ENCODE measurements around the gene MRPL46. TPM values are rescaled to one million over a fixed set of nuclear protein-coding genes. Genes with fewer than 3 reads are reported as not detected.

The MRPL46 gene
- total RNA-seq, 1 experiment from 2014 or later: 23.0 TPM

GRCh38 chr15:88463870-88464532 is 3.2 kb downstream of the MRPL46 start:
- Histone ChIP-seq H3K4me2 (ENCODE audit: low read depth, low read length, poor library complexity, severe bottlenecking) (no peak overlapping the region), H4K20me1 (ENCODE audit: insufficient read depth, low read depth, low read length) (no peaks in the 10 kb centered on the region), H3K36me3 (ENCODE audit: insufficient read depth, low read length) (peaks cover 30% of the 10 kb centered on the region; the same call in 1 of the 2 replicates), H3K4me3 (ENCODE audit: low read length) (no peak overlapping the region), H3K27me3 (ENCODE audit: low read length) (no peaks in the 10 kb centered on the region), H2AFZ (ENCODE audit: low read length) (no peak overlapping the region), H3K79me2 (ENCODE audit: low read length) (peaks cover 42% of the 10 kb centered on the region), H3K27ac (ENCODE audit: low read length) (no peak overlapping the region), H3K9me2 (replicated peaks; ENCODE audit: insufficient read depth, low read length) (no peaks in the 10 kb centered on the region), H3K4me1 (ENCODE audit: low read length) (peaks cover 22% of the 10 kb centered on the region), H3K9ac (ENCODE audit: low read length) (no peak overlapping the region), H3K9me3 (ENCODE audit: low read length) (no peaks in the 10 kb centered on the region)
- DNase-seq: no peak

DNA sequence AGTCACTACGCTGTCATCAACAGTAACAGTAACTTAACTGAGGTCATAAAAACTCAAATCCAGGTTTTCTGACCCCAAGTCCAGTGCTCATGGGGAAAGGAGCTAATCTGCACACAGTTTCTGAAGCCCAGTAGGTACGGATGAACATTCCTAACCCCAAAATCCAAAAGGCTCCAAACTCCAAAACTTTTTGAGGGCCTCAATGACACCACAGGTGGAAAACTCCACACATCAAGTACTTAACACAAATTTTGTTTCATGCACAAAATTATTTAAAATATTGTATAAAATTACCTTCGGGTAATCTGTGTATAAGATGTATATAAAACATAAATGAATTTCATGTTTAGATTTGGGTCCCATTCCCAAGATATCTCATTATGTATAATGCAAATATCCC is 10.5 kb downstream of the MRPL46 start:
- H3K36me3 ChIP-seq (ENCODE audit: insufficient read depth, low read length): peaks cover 13% of the 10 kb centered on the region; the same call in 1 of the 2 replicates
- H4K20me1 ChIP-seq (ENCODE audit: insufficient read depth, low read depth, low read length): 0 out of 2 replicates have a peak, but pooled peaks cover 4% of the 10 kb centered on the region
- no peak for DNase-seq

GRCh38 chr15:88454867-88455810 is 12.0 kb downstream of the MRPL46 start:
- peak; percentile 87 for DNase-seq
- Histone ChIP-seq H3K9me3 (ENCODE audit: low read length) (no peaks in the 10 kb centered on the region), H3K9me2 (replicated peaks; ENCODE audit: insufficient read depth, low read length) (no peaks in the 10 kb centered on the region), H3K27me3 (ENCODE audit: low read length) (no peaks in the 10 kb centered on the region), H2AFZ (ENCODE audit: low read length) (no peak overlapping the region), H3K4me2 (ENCODE audit: low read depth, low read length, poor library complexity, severe bottlenecking) (no peak overlapping the region), H3K9ac (ENCODE audit: low read length) (no peak overlapping the region), H4K20me1 (ENCODE audit: insufficient read depth, low read depth, low read length) (0 out of 2 replicates have a peak, but pooled peaks cover 4% of the 10 kb centered on the region), H3K4me1 (ENCODE audit: low read length) (no peaks in the 10 kb centered on the region), H3K27ac (ENCODE audit: low read length) (no peak overlapping the region), H3K36me3 (ENCODE audit: insufficient read depth, low read length) (peaks cover 6% of the 10 kb centered on the region; the same call in 1 of the 2 replicates), H3K4me3 (ENCODE audit: low read length) (no peak overlapping the region), H3K79me2 (ENCODE audit: low read length) (no peaks in the 10 kb centered on the region)

More for the DNA sequence above, 10.5 kb downstream of the MRPL46 start:
- Histone ChIP-seq H3K79me2 (ENCODE audit: low read length) (no peaks in the 10 kb centered on the region), H3K9ac (ENCODE audit: low read length) (no peak overlapping the region), H3K4me1 (ENCODE audit: low read length) (no peaks in the 10 kb centered on the region), H3K27me3 (ENCODE audit: low read length) (no peaks in the 10 kb centered on the region), H2AFZ (ENCODE audit: low read length) (no peak overlapping the region), H3K4me2 (ENCODE audit: low read depth, low read length, poor library complexity, severe bottlenecking) (no peak overlapping the region), H3K9me3 (ENCODE audit: low read length) (no peaks in the 10 kb centered on the region), H3K9me2 (replicated peaks; ENCODE audit: insufficient read depth, low read length) (no peaks in the 10 kb centered on the region), H3K27ac (ENCODE audit: low read length) (no peak overlapping the region), H3K4me3 (ENCODE audit: low read length) (no peak overlapping the region)

- H3K9me3 ChIP-seq (ENCODE audit: low read length): no peaks in the 10 kb centered on the region
- no peaks in the 10 kb centered on the region for H3K79me2 ChIP-seq (ENCODE audit: low read length)
- no peaks in the 10 kb centered on the region for H3K27me3 ChIP-seq (ENCODE audit: low read length)
- DNase-seq: no peak
- no peak overlapping the region for H2AFZ ChIP-seq (ENCODE audit: low read length)
- no peaks in the 10 kb centered on the region; the same call in 1 of the 2 replicates for H3K36me3 ChIP-seq (ENCODE audit: insufficient read depth, low read length)
- H3K9me2 ChIP-seq (replicated peaks; ENCODE audit: insufficient read depth, low read length): no peaks in the 10 kb centered on the region
- no peak overlapping the region for H3K27ac ChIP-seq (ENCODE audit: low read length)
- 0 out of 2 replicates have a peak, but pooled peaks cover 4% of the 10 kb centered on the region for H4K20me1 ChIP-seq (ENCODE audit: insufficient read depth, low read depth, low read length)
- no peak overlapping the region for H3K4me3 ChIP-seq (ENCODE audit: low read length)
- no peak overlapping the region for H3K9ac ChIP-seq (ENCODE audit: low read length)
- H3K4me2 ChIP-seq (ENCODE audit: low read depth, low read length, poor library complexity, severe bottlenecking): no peak overlapping the region
- H3K4me1 ChIP-seq (ENCODE audit: low read length): peaks cover 8% of the 10 kb centered on the region
Observed at GRCh38 chr15:88454236-88454635, 13.0 kb downstream of the MRPL46 start.

- H3K9ac ChIP-seq (ENCODE audit: low read length): no peak overlapping the region
- no peaks in the 10 kb centered on the region; the same call in 1 of the 2 replicates for H3K36me3 ChIP-seq (ENCODE audit: insufficient read depth, low read length)
- H4K20me1 ChIP-seq (ENCODE audit: insufficient read depth, low read depth, low read length): 0 out of 2 replicates have a peak, but pooled peaks cover 4% of the 10 kb centered on the region
- H3K4me2 ChIP-seq (ENCODE audit: low read depth, low read length, poor library complexity, severe bottlenecking): no peak overlapping the region
- no peak overlapping the region for H3K4me3 ChIP-seq (ENCODE audit: low read length)
- no peaks in the 10 kb centered on the region for H3K9me2 ChIP-seq (replicated peaks; ENCODE audit: insufficient read depth, low read length)
- no peak overlapping the region for H3K27ac ChIP-seq (ENCODE audit: low read length)
- peaks cover 9% of the 10 kb centered on the region for H3K4me1 ChIP-seq (ENCODE audit: low read length)
- no peaks in the 10 kb centered on the region for H3K79me2 ChIP-seq (ENCODE audit: low read length)
- no peaks in the 10 kb centered on the region for H3K27me3 ChIP-seq (ENCODE audit: low read length)
- no peak for DNase-seq
- no peaks in the 10 kb centered on the region for H3K9me3 ChIP-seq (ENCODE audit: low read length)
- H2AFZ ChIP-seq (ENCODE audit: low read length): no peak overlapping the region
Observed at GRCh38 chr15:88453651-88454050, 13.5 kb downstream of the MRPL46 start.

GRCh38 chr15:88450125-88450798 is 16.9 kb downstream of the MRPL46 start:
- Histone ChIP-seq H3K9me2 (replicated peaks; ENCODE audit: insufficient read depth, low read length) (no peaks in the 10 kb centered on the region), H3K4me2 (ENCODE audit: low read depth, low read length, poor library complexity, severe bottlenecking) (no peak overlapping the region), H3K9ac (ENCODE audit: low read length) (no peak overlapping the region), H3K27me3 (ENCODE audit: low read length) (no peaks in the 10 kb centered on the region), H3K79me2 (ENCODE audit: low read length) (no peaks in the 10 kb centered on the region), H3K36me3 (ENCODE audit: insufficient read depth, low read length) (no peaks in the 10 kb centered on the region), H3K4me1 (ENCODE audit: low read length) (peaks cover 9% of the 10 kb centered on the region), H3K4me3 (ENCODE audit: low read length) (no peak overlapping the region), H2AFZ (ENCODE audit: low read length) (no peak overlapping the region), H3K9me3 (ENCODE audit: low read length) (no peaks in the 10 kb centered on the region), H4K20me1 (ENCODE audit: insufficient read depth, low read depth, low read length) (no peaks in the 10 kb centered on the region), H3K27ac (ENCODE audit: low read length) (no peak overlapping the region)
- peak; percentile 91 for DNase-seq

DNA sequence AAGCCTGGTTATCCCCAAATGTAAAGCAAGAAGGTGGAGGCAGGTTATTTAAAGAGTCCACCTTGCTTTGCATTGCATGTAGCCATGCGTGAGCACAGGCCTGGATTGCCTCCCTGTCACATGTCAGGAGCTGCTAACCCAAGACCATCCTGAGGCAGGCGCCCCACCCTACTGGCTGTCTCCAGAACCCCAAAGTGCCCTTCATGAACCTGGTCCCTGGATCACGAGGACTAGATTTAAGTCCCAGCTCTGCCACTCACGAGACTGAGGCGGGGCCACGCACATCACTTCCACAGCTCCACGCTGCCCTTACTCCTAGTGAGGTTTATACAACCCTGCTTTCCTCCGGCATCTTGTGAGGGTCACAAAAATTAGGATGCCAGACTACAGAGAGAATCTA is 17.6 kb downstream of the MRPL46 start:
- Histone ChIP-seq H2AFZ (ENCODE audit: low read length) (no peak overlapping the region), H3K9me3 (ENCODE audit: low read length) (no peaks in the 10 kb centered on the region), H3K36me3 (ENCODE audit: insufficient read depth, low read length) (no peaks in the 10 kb centered on the region), H4K20me1 (ENCODE audit: insufficient read depth, low read depth, low read length) (no peaks in the 10 kb centered on the region), H3K79me2 (ENCODE audit: low read length) (no peaks in the 10 kb centered on the region), H3K9ac (ENCODE audit: low read length) (no peak overlapping the region), H3K4me1 (ENCODE audit: low read length) (peaks cover 9% of the 10 kb centered on the region), H3K4me3 (ENCODE audit: low read length) (no peak overlapping the region), H3K9me2 (replicated peaks; ENCODE audit: insufficient read depth, low read length) (no peaks in the 10 kb centered on the region), H3K27ac (ENCODE audit: low read length) (no peak overlapping the region), H3K4me2 (ENCODE audit: low read depth, low read length, poor library complexity, severe bottlenecking) (no peak overlapping the region), H3K27me3 (ENCODE audit: low read length) (no peaks in the 10 kb centered on the region)
- DNase-seq: no peak

All from Karpas-422 (cell line).